CD4-positive, alpha-beta T cell treated with Interleukin-6 for 4 hours (primary cell): ENCODE results near the gene DLGAP1.

Experiments used
- DNase-seq: peaks from one replicate; pipeline ENCODE4 v3.0.0-alpha.2; 2020; ENCODE audit warnings: mixed read lengths

DLGAP1 gene

GRCh38 chr18:4236940-4237663 lies 218.0 kb downstream of the DLGAP1 start:
- no peak for DNase-seq

- DNase-seq = no peak
Observed at GRCh38 chr18:4233468-4233867, 221.6 kb downstream of the DLGAP1 start.

- no peak for DNase-seq
Observed at GRCh38 chr18:4232656-4233055, 222.5 kb downstream of the DLGAP1 start.

- DNase-seq = no peak
Observed at GRCh38 chr18:4231260-4231659, 223.8 kb downstream of the DLGAP1 start.

GRCh38 chr18:4230450-4231168 lies 224.5 kb downstream of the DLGAP1 start:
- DNase-seq = no peak

GRCh38 chr18:4224031-4224704 lies 230.9 kb downstream of the DLGAP1 start:
- DNase-seq = no peak

GRCh38 chr18:4211111-4211837 lies 243.8 kb downstream of the DLGAP1 start:
- DNase-seq = no peak

GRCh38 chr18:4208366-4208765 lies 246.7 kb downstream of the DLGAP1 start:
- DNase-seq = no peak

GRCh38 chr18:4207383-4207985 lies 247.6 kb downstream of the DLGAP1 start:
- no peak for DNase-seq

GRCh38 chr18:4204438-4204720 lies 250.7 kb downstream of the DLGAP1 start:
- no peak for DNase-seq

GRCh38 chr18:4203568-4204437 lies 251.3 kb downstream of the DLGAP1 start:
- DNase-seq = no peak

- no peak for DNase-seq
Observed at GRCh38 chr18:4200399-4200798, 254.7 kb downstream of the DLGAP1 start.

- DNase-seq = no peak
Observed at GRCh38 chr18:4198956-4199355, 256.2 kb downstream of the DLGAP1 start.

- DNase-seq = no peak
Observed at GRCh38 chr18:4196351-4196750, 258.8 kb downstream of the DLGAP1 start.

- no peak for DNase-seq
Observed at GRCh38 chr18:4193086-4193485, 262.0 kb downstream of the DLGAP1 start.

- DNase-seq = no peak
Observed at GRCh38 chr18:4181882-4182568, 273.1 kb downstream of the DLGAP1 start.

GRCh38 chr18:4181086-4181485 lies 274.0 kb downstream of the DLGAP1 start:
- no peak for DNase-seq

GRCh38 chr18:4172196-4173100 lies 282.7 kb downstream of the DLGAP1 start:
- no peak for DNase-seq

- no peak for DNase-seq
Observed at GRCh38 chr18:4157352-4157751, 297.8 kb downstream of the DLGAP1 start.

- DNase-seq = no peak
Observed at GRCh38 chr18:4146797-4147196, 308.3 kb downstream of the DLGAP1 start.
